Measurements from ENCODE around the gene PTTG2.

- TF ChIP-seq, protein P1, sequence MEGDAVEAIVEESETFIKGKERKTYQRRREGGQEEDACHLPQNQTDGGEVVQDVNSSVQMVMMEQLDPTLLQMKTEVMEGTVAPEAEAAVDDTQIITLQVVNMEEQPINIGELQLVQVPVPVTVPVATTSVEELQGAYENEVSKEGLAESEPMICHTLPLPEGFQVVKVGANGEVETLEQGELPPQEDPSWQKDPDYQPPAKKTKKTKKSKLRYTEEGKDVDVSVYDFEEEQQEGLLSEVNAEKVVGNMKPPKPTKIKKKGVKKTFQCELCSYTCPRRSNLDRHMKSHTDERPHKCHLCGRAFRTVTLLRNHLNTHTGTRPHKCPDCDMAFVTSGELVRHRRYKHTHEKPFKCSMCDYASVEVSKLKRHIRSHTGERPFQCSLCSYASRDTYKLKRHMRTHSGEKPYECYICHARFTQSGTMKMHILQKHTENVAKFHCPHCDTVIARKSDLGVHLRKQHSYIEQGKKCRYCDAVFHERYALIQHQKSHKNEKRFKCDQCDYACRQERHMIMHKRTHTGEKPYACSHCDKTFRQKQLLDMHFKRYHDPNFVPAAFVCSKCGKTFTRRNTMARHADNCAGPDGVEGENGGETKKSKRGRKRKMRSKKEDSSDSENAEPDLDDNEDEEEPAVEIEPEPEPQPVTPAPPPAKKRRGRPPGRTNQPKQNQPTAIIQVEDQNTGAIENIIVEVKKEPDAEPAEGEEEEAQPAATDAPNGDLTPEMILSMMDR (IDR thresholded peaks at IDR 0.05): no peak
- TF ChIP-seq POLR2A (IDR thresholded peaks at IDR 0.05): no peak
- TF ChIP-seq EP300 (IDR thresholded peaks at IDR 0.05): no peak
These were observed 39.8 kb downstream of the PTTG2 start for GRCh38 chr4:37999965-38000364.
